Neural cell (in vitro differentiated cells): Measurements from ENCODE around the gene COG5.

ENCODE experiments used
- EP300 ChIP-seq: fragments of 450-650 bp; conservative IDR thresholded peaks from 2 replicates; pipeline ENCODE4 v1.6.1; 2014; ENCODE audit warnings: antibody characterized with exemption, mild to moderate bottlenecking, moderate library complexity; ENCODE audit not compliant: poor library complexity, severe bottlenecking
- EZH2 ChIP-seq: fragments of 200-600, 300-800 bp; shearing (Covaris generic), sonication (generic); IDR thresholded peaks from 2 replicates; pipeline ENCODE4 v1.6.1; 2014; ENCODE audit warnings: antibody characterized with exemption, low read length, borderline replicate concordance, mild to moderate bottlenecking; ENCODE audit not compliant: insufficient read depth, poor library complexity, severe bottlenecking
- MXI1 ChIP-seq: fragments of 450-650 bp; conservative IDR thresholded peaks from 2 replicates; pipeline ENCODE4 v1.6.1; 2014; ENCODE audit warnings: antibody characterized with exemption, mild to moderate bottlenecking; ENCODE audit not compliant: poor library complexity, severe bottlenecking
- POLR2AphosphoS5 ChIP-seq: IDR thresholded peaks from 2 replicates; pipeline ENCODE4 v1.6.1; 2012
- RAD21 ChIP-seq: fragments of 450-650 bp; conservative IDR thresholded peaks from 2 replicates; pipeline ENCODE4 v1.6.1; 2014; ENCODE audit warnings: antibody characterized with exemption, mild to moderate bottlenecking, moderate library complexity
- SMC3 ChIP-seq: fragments of 450-650 bp; conservative IDR thresholded peaks from 2 replicates; pipeline ENCODE4 v1.6.1; 2014; ENCODE audit warnings: antibody characterized with exemption, mild to moderate bottlenecking, moderate library complexity; ENCODE audit not compliant: poor library complexity
- TAF1 ChIP-seq: IDR thresholded peaks from 2 replicates; pipeline ENCODE4 v1.6.1; 2012; ENCODE audit warnings: low read depth
- TF ChIP-seq, protein P1 (sequence below): fragments of 450-650 bp; IDR thresholded peaks from 2 replicates; pipeline ENCODE4 v1.5.1; 2014; ENCODE audit warnings: antibody characterized with exemption, mild to moderate bottlenecking, moderate library complexity; ENCODE audit not compliant: poor library complexity, severe bottlenecking
- TF ChIP-seq, protein P2 (sequence below): IDR thresholded peaks from 2 replicates; pipeline ENCODE4 v1.6.1; 2012; ENCODE audit warnings: borderline replicate concordance

DNA sequence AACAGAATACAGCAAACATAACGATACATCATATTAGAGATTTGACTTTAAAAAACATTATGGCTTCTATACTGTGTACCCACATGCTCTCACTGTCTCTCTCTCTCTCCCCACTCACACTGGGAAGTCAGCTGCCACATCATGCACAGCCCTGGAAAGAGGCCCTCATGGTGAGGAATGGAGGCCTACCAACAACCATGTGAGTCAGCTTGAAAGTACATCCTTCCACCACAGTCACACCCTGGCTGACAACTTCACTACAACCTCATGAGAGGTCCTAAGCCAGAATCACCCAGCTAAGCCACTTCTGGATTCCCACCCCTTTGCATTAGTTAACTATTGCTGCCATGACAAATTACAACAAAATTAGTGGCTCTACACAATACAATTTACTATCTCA is 117.2 kb downstream of the COG5 start:
- TF ChIP-seq EP300 (no peak), EZH2 (no peak), POLR2AphosphoS5 (no peak), SMC3 (no peak), TAF1 (no peak), MXI1 (no peak), RAD21 (no peak)
- TF ChIP-seq, protein P1, sequence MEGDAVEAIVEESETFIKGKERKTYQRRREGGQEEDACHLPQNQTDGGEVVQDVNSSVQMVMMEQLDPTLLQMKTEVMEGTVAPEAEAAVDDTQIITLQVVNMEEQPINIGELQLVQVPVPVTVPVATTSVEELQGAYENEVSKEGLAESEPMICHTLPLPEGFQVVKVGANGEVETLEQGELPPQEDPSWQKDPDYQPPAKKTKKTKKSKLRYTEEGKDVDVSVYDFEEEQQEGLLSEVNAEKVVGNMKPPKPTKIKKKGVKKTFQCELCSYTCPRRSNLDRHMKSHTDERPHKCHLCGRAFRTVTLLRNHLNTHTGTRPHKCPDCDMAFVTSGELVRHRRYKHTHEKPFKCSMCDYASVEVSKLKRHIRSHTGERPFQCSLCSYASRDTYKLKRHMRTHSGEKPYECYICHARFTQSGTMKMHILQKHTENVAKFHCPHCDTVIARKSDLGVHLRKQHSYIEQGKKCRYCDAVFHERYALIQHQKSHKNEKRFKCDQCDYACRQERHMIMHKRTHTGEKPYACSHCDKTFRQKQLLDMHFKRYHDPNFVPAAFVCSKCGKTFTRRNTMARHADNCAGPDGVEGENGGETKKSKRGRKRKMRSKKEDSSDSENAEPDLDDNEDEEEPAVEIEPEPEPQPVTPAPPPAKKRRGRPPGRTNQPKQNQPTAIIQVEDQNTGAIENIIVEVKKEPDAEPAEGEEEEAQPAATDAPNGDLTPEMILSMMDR: no peak
- TF ChIP-seq, protein P2, sequence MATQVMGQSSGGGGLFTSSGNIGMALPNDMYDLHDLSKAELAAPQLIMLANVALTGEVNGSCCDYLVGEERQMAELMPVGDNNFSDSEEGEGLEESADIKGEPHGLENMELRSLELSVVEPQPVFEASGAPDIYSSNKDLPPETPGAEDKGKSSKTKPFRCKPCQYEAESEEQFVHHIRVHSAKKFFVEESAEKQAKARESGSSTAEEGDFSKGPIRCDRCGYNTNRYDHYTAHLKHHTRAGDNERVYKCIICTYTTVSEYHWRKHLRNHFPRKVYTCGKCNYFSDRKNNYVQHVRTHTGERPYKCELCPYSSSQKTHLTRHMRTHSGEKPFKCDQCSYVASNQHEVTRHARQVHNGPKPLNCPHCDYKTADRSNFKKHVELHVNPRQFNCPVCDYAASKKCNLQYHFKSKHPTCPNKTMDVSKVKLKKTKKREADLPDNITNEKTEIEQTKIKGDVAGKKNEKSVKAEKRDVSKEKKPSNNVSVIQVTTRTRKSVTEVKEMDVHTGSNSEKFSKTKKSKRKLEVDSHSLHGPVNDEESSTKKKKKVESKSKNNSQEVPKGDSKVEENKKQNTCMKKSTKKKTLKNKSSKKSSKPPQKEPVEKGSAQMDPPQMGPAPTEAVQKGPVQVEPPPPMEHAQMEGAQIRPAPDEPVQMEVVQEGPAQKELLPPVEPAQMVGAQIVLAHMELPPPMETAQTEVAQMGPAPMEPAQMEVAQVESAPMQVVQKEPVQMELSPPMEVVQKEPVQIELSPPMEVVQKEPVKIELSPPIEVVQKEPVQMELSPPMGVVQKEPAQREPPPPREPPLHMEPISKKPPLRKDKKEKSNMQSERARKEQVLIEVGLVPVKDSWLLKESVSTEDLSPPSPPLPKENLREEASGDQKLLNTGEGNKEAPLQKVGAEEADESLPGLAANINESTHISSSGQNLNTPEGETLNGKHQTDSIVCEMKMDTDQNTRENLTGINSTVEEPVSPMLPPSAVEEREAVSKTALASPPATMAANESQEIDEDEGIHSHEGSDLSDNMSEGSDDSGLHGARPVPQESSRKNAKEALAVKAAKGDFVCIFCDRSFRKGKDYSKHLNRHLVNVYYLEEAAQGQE: no peak
